Muscle layer of colon (tissue), 2 donors: ENCODE measurements around the gene BBS7.

Experiments
- H3K27ac ChIP-seq: one replicate; pipeline ENCODE4 v1.7.0; 2013; ENCODE audit warnings: low read depth, mild to moderate bottlenecking, low read length, moderate library complexity
- H3K27me3 ChIP-seq, 2 donors: one replicate each; pipeline ENCODE4 v1.7.0; 2013; ENCODE audit warnings: low read length in 2 of 2, mild to moderate bottlenecking in 2 of 2; ENCODE audit not compliant: insufficient read depth in 2 of 2, control insufficient read depth in 1 of 2
- H3K36me3 ChIP-seq: one replicate; pipeline ENCODE4 v1.7.0; 2013; ENCODE audit warnings: mild to moderate bottlenecking, low read length; ENCODE audit not compliant: insufficient read depth
- H3K4me1 ChIP-seq: one replicate; pipeline ENCODE4 v1.7.0; 2013; ENCODE audit warnings: mild to moderate bottlenecking, low read length; ENCODE audit not compliant: insufficient read depth
- H3K4me3 ChIP-seq, 2 donors: one replicate each; pipeline ENCODE4 v1.7.0; 2013; ENCODE audit warnings: low read length in 2 of 2, low read depth in 1 of 2, mild to moderate bottlenecking in 1 of 2, moderate library complexity in 1 of 2
- H3K9ac ChIP-seq: one replicate; pipeline ENCODE4 v1.7.0; 2013; ENCODE audit warnings: low read length
- H3K9me3 ChIP-seq: one replicate; pipeline ENCODE4 v1.7.0; 2013; ENCODE audit warnings: mild to moderate bottlenecking, low read length
- donor health status: abdominal sarcoma.
- donor health status: Adenocarcinoma of cecum.

The BBS7 gene

GRCh38 chr4:121869841-121870822, at the start of gene BBS7:
Gene BBS7, minus strand, starts transcription at chr4:121870474. Its CDS starts 161 bp downstream, at chr4:121870313.
- Histone ChIP-seq H3K27me3 (no peaks in the 10 kb centered on the region), H3K4me3 (peak within 1 kb of the TSS; percentile 57 to 84), H3K9ac (peak within 1 kb of the TSS; percentile 75), H3K27ac (peak within 1 kb of the TSS; percentile 89), H3K36me3 (peaks cover 6% of the 10 kb centered on the region), H3K4me1 (peaks cover 7% of the 10 kb centered on the region), H3K9me3 (no peaks in the 10 kb centered on the region)

- Histone ChIP-seq H3K9ac (no peak overlapping the region), H3K4me3 (no peak overlapping the region), H3K36me3 (no peaks in the 10 kb centered on the region), H3K9me3 (no peaks in the 10 kb centered on the region), H3K4me1 (no peaks in the 10 kb centered on the region), H3K27me3 (no peaks in the 10 kb centered on the region), H3K27ac (no peak overlapping the region)
Observed at GRCh38 chr4:121913667-121914066, 43.4 kb upstream of the BBS7 start.

- Histone ChIP-seq H3K4me1 (no peaks in the 10 kb centered on the region), H3K27ac (no peak overlapping the region), H3K27me3 (no peaks in the 10 kb centered on the region), H3K36me3 (no peaks in the 10 kb centered on the region), H3K9ac (no peak overlapping the region), H3K9me3 (no peaks in the 10 kb centered on the region), H3K4me3 (no peak overlapping the region)
Observed at GRCh38 chr4:121908346-121908745, 38.1 kb upstream of the BBS7 start.

GRCh38 chr4:121900132-121900983, 30.1 kb upstream of the BBS7 start:
- H3K27me3 ChIP-seq = no peaks in the 10 kb centered on the region
- H3K27ac ChIP-seq = no peak overlapping the region
- no peak overlapping the region for H3K9ac ChIP-seq
- no peak overlapping the region for H3K4me3 ChIP-seq
- no peaks in the 10 kb centered on the region for H3K4me1 ChIP-seq
- no peaks in the 10 kb centered on the region for H3K9me3 ChIP-seq
- no peaks in the 10 kb centered on the region for H3K36me3 ChIP-seq

- Histone ChIP-seq H3K27ac (no peak overlapping the region), H3K4me3 (no peak overlapping the region), H3K36me3 (no peaks in the 10 kb centered on the region), H3K27me3 (no peaks in the 10 kb centered on the region), H3K9ac (no peak overlapping the region), H3K9me3 (no peaks in the 10 kb centered on the region), H3K4me1 (no peaks in the 10 kb centered on the region)
Observed at GRCh38 chr4:121898150-121898549, 27.9 kb upstream of the BBS7 start.

GRCh38 chr4:121888134-121888533, 17.9 kb upstream of the BBS7 start:
- H3K27me3 ChIP-seq = no peaks in the 10 kb centered on the region
- H3K9me3 ChIP-seq = no peaks in the 10 kb centered on the region
- H3K4me3 ChIP-seq = no peak overlapping the region
- no peaks in the 10 kb centered on the region for H3K4me1 ChIP-seq
- no peak overlapping the region for H3K9ac ChIP-seq
- H3K27ac ChIP-seq = no peak overlapping the region
- H3K36me3 ChIP-seq = no peaks in the 10 kb centered on the region

GRCh38 chr4:121885115-121885514, 14.8 kb upstream of the BBS7 start:
- Histone ChIP-seq H3K4me1 (no peaks in the 10 kb centered on the region), H3K4me3 (no peak overlapping the region), H3K27ac (no peak overlapping the region), H3K27me3 (no peaks in the 10 kb centered on the region), H3K36me3 (no peaks in the 10 kb centered on the region), H3K9me3 (no peaks in the 10 kb centered on the region), H3K9ac (no peak overlapping the region)

GRCh38 chr4:121881158-121881557, 10.9 kb upstream of the BBS7 start:
- Histone ChIP-seq H3K9ac (no peak overlapping the region), H3K36me3 (no peaks in the 10 kb centered on the region), H3K4me3 (no peak overlapping the region), H3K9me3 (no peaks in the 10 kb centered on the region), H3K4me1 (no peaks in the 10 kb centered on the region), H3K27ac (no peak overlapping the region), H3K27me3 (no peaks in the 10 kb centered on the region)

- Histone ChIP-seq H3K9me3 (no peaks in the 10 kb centered on the region), H3K27me3 (no peaks in the 10 kb centered on the region), H3K4me1 (no peaks in the 10 kb centered on the region), H3K36me3 (no peaks in the 10 kb centered on the region), H3K9ac (no peak overlapping the region), H3K27ac (no peak overlapping the region), H3K4me3 (no peak overlapping the region)
Observed at GRCh38 chr4:121879135-121879534, 8.9 kb upstream of the BBS7 start.

- Histone ChIP-seq H3K27me3 (no peaks in the 10 kb centered on the region), H3K27ac (no peak overlapping the region), H3K9ac (no peak overlapping the region), H3K4me1 (no peaks in the 10 kb centered on the region), H3K9me3 (no peaks in the 10 kb centered on the region), H3K36me3 (no peaks in the 10 kb centered on the region), H3K4me3 (no peak overlapping the region)
Observed at GRCh38 chr4:121877041-121877773, 6.9 kb upstream of the BBS7 start.

GRCh38 chr4:121876070-121876469, 5.8 kb upstream of the BBS7 start:
- Histone ChIP-seq H3K36me3 (no peaks in the 10 kb centered on the region), H3K9me3 (no peaks in the 10 kb centered on the region), H3K27me3 (no peaks in the 10 kb centered on the region), H3K9ac (no peak overlapping the region), H3K27ac (no peak overlapping the region), H3K4me3 (no peak overlapping the region), H3K4me1 (no peaks in the 10 kb centered on the region)
